GM23338 (cell line): ENCODE results near the gene EIF1B. TPM values are rescaled to one million over a fixed set of nuclear protein-coding genes. Genes with fewer than 3 reads are reported as not detected.

Experiments used
- ATAC-seq: fragments of 200-7000 bp; cut with Tn5 transposase; 3 replicates; pipeline ENCODE4 v1.9.1; 2020
- DNase-seq: peaks from one replicate; pipeline ENCODE4 v3.0.0-alpha.2; 2015; ENCODE audit warnings: low spot score
- H2AFZ ChIP-seq: fragments of 200-600 bp; sonication (generic); 2 replicates; pipeline ENCODE4 v1.8.0; 2016; ENCODE audit warnings: antibody characterized with exemption, mild to moderate bottlenecking, moderate library complexity
- H3F3A ChIP-seq: fragments of 200-600 bp; sonication (generic); replicated peaks from 2 replicates; pipeline ENCODE4 v1.8.0; 2017; ENCODE audit warnings: antibody characterized with exemption, mixed run types, low read depth
- H3K27ac ChIP-seq: fragments of 200-600 bp; sonication (generic); 2 replicates; pipeline ENCODE4 v1.6.1; 2016; ENCODE audit warnings: low read depth
- H3K27me3 ChIP-seq: fragments of 200-600 bp; sonication (generic); 2 replicates; pipeline ENCODE4 v1.8.0; 2016; ENCODE audit warnings: mild to moderate bottlenecking, mixed run types, moderate library complexity; ENCODE audit not compliant: insufficient read depth
- H3K36me3 ChIP-seq: fragments of 200-600 bp; sonication (generic); 2 replicates; pipeline ENCODE4 v1.8.0; 2016; ENCODE audit warnings: mild to moderate bottlenecking; ENCODE audit not compliant: insufficient read depth
- H3K4me1 ChIP-seq: fragments of 200-600 bp; sonication (generic); 2 replicates; pipeline ENCODE4 v1.8.0; 2016; ENCODE audit warnings: mild to moderate bottlenecking, moderate library complexity; ENCODE audit not compliant: insufficient read depth
- H3K4me2 ChIP-seq: fragments of 200-600 bp; sonication (generic); 2 replicates; pipeline ENCODE4 v1.7.1; 2017; ENCODE audit warnings: mixed run types
- H3K4me3 ChIP-seq: fragments of 200-600 bp; sonication (generic); 2 replicates; pipeline ENCODE4 v1.6.1; 2016; ENCODE audit warnings: mixed run types
- H3K79me2 ChIP-seq: fragments of 200-600 bp; sonication (generic); replicated peaks from 2 replicates; pipeline ENCODE4 v1.8.0; 2017; ENCODE audit warnings: mild to moderate bottlenecking; ENCODE audit not compliant: insufficient read depth
- H3K9me2 ChIP-seq: fragments of 200-600 bp; sonication (generic); 2 replicates; pipeline ENCODE4 v1.8.0; 2017; ENCODE audit not compliant: insufficient read depth
- H4K20me1 ChIP-seq: fragments of 200-600 bp; sonication (generic); replicated peaks from 2 replicates; pipeline ENCODE4 v1.8.0; 2017; ENCODE audit warnings: mild to moderate bottlenecking; ENCODE audit not compliant: insufficient read depth
- H3K27ac Mint-ChIP-seq: 2 replicates; pipeline ENCODE4 v1.8.0; 2020; ENCODE audit warnings: inconsistent platforms, mild to moderate bottlenecking, moderate library complexity, mixed read lengths
- H3K27me3 Mint-ChIP-seq: 3 replicates; pipeline ENCODE4 v1.8.0; 2022; ENCODE audit warnings: low read depth, mild to moderate bottlenecking, moderate library complexity, mixed read lengths, inconsistent platforms; ENCODE audit not compliant: insufficient read depth, poor library complexity
- H3K36me3 Mint-ChIP-seq: 3 replicates; pipeline ENCODE4 v1.8.0; 2021; ENCODE audit warnings: low read depth, mild to moderate bottlenecking, inconsistent platforms, moderate library complexity, mixed read lengths
- H3K4me1 Mint-ChIP-seq: 3 replicates; pipeline ENCODE4 v1.8.0; 2020; ENCODE audit warnings: mild to moderate bottlenecking, inconsistent platforms, mixed read lengths
- H3K4me3 Mint-ChIP-seq: 3 replicates; pipeline ENCODE4 v1.8.0; 2021; ENCODE audit warnings: moderate library complexity, mild to moderate bottlenecking, inconsistent platforms, mixed read lengths
- H3K9me3 Mint-ChIP-seq: 3 replicates; pipeline ENCODE4 v1.8.0; 2020; ENCODE audit warnings: moderate library complexity, mild to moderate bottlenecking, inconsistent platforms, mixed read lengths
- EZH2 ChIP-seq: fragments of 200-600 bp; sonication (generic); IDR thresholded peaks from one replicate; pipeline ENCODE4 v1.8.0; 2017; ENCODE audit warnings: antibody characterized with exemption, mild to moderate bottlenecking, low read depth; ENCODE audit not compliant: unreplicated experiment
- EZH2phosphoT487 ChIP-seq: fragments of 200-600 bp; sonication (generic); IDR thresholded peaks from one replicate; pipeline ENCODE4 v1.8.1; 2018; ENCODE audit warnings: antibody characterized with exemption; ENCODE audit not compliant: unreplicated experiment
- JUNB ChIP-seq: IDR thresholded peaks from one replicate; pipeline ENCODE4 v1.6.1; 2016; ENCODE audit warnings: antibody characterized with exemption; ENCODE audit not compliant: unreplicated experiment
- NANOG ChIP-seq: IDR thresholded peaks from 2 replicates; pipeline ENCODE4 v1.6.1; 2016; ENCODE audit warnings: antibody characterized with exemption, borderline replicate concordance
- STAT1 ChIP-seq: IDR thresholded peaks from one replicate; pipeline ENCODE4 v1.6.1; 2016; ENCODE audit warnings: antibody characterized with exemption; ENCODE audit not compliant: unreplicated experiment
- polyA plus RNA-seq: library from polyadenylated mRNA; unstranded; fragments of >200 nt; fragmentation: Nextera tagmentation; extraction: Ambion mirVana; gene quantifications from 2 replicates; pipeline ENCODE4 v1.2.1, GENCODE V29; 2016
- total RNA-seq: library from RNA; depleted of rRNA; stranded (reverse); fragments of >200 nt; shearing (Covaris generic); gene quantifications from 2 replicates; pipeline ENCODE4 v1.2.3, GENCODE V29; 2014
- TF ChIP-seq, protein P1 (sequence below): IDR thresholded peaks from one replicate; pipeline ENCODE4 v1.6.1; 2018; ENCODE audit warnings: antibody characterized with exemption; ENCODE audit not compliant: unreplicated experiment
- TF ChIP-seq, protein P2 (sequence below): IDR thresholded peaks from 2 replicates; pipeline ENCODE4 v1.6.1; 2016; ENCODE audit warnings: antibody characterized with exemption
- TF ChIP-seq, protein P3 (sequence below): fragments of 250-450 bp; sonication (Bioruptor Pico); IDR thresholded peaks from 2 replicates; pipeline ENCODE4 v1.5.0; 2020; ENCODE audit warnings: mild to moderate bottlenecking, moderate library complexity

Gene EIF1B
- total and polyA plus RNA-seq, 2 experiments from 2014 or later: 24.4 to 229 TPM

DNA sequence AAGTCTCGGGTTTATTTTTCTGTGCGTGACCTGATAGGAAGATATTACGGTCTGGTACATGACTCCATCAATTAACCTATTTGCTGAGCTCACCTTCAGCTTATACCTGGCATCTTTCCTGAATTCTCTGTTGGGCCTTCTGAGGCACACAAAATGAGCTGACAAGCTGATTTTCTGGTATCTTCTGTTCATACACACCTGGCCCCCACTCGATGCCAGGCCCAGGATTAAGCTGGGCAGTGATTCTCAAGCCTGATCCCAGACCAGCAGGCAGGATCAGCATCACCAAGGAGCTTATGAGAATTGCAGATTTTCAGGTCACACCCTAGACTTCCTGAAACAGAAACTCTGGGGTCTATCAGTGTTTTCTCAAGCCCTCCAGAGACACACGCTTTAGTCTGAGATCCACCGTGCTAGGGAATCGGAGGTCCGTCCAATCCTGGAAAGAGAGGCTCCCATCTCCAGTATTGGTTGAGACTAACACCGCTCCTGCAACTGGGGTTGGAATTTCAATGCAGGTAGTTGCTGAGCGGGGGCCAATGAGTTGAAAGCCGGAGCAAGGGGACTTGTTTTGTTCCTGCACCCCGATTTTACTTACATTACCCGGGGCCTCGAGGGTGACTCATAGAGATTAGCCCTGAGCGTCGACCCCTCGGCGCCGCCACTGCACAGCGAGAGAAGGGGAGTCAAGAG lies 636 bp upstream of the EIF1B start:
- Mint-ChIP-seq H3K4me1 (peaks cover 11% of the 10 kb centered on the region; the same call in 2 of the 3 replicates), H3K36me3 (peaks cover 36% of the 10 kb centered on the region), H3K27me3 (peaks cover 2% of the 10 kb centered on the region), H3K27ac (peak overlapping the region; percentile 95), H3K9me3 (no peaks in the 10 kb centered on the region), H3K4me3 (peak overlapping the region; percentile 93)
- H3K27ac ChIP-seq: peak overlapping the region; percentile 74; the same call in 1 of the 2 replicates
- peak overlapping the region; percentile 84 for H3K4me2 ChIP-seq
- DNase-seq (no peak), ATAC-seq (peak; percentile 50)
- H4K20me1 ChIP-seq: no peaks in the 10 kb centered on the region
- peaks cover 15% of the 10 kb centered on the region for H3K79me2 ChIP-seq
- peaks cover 15% of the 10 kb centered on the region for H3K36me3 ChIP-seq
- TF ChIP-seq EZH2 (no peak), JUNB (no peak), STAT1 (no peak), EZH2phosphoT487 (no peak)
- peaks cover 5% of the 10 kb centered on the region; the same call in 1 of the 2 replicates for H3K4me1 ChIP-seq
- no peaks in the 10 kb centered on the region for H3K9me2 ChIP-seq
- peak overlapping the region; percentile 95 for H3K4me3 ChIP-seq
- H2AFZ ChIP-seq: peak overlapping the region; percentile 95
- H3K27me3 ChIP-seq: no peaks in the 10 kb centered on the region
- no peaks in the 10 kb centered on the region for H3F3A ChIP-seq

DNA sequence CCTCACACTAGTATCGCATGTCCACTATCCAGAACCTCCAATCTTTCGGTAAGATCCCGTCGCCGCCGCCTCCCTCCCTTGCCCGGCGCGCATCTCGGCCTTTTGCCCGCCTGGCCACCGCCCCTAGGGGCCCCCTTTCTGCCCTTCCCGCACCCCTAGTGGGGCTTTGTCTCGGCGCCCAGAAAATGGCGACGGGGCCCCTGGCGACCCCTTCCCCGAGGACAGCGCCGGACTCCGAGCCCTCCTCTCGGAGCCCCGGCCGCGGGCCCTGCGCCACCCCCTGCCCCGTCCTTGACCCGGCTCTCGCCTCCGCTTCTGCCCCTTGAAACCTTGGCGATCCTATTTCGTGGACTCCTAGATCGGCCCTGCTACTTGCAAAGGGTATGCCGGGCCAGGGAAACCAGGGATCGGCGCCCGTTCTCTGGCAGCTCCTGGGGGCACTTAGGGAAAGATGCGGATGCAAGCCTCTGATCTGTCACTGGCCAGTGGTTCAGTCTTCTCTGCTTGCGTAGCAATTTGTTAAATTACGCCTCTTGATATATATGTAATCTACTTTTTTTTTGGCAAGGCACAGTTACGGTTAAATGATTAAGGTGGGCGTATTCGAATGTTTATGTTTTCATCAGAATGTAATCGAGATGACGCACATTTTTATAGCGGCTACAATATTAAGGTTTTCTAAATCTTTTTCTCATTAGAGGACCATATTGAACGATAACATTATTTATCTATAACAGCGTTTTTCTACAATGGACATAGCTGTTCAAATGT lies 603 bp downstream of the EIF1B start:
- Histone ChIP-seq H3K9me2 (no peaks in the 10 kb centered on the region), H3K27me3 (no peaks in the 10 kb centered on the region), H3F3A (no peaks in the 10 kb centered on the region), H3K79me2 (peaks cover 15% of the 10 kb centered on the region), H3K4me3 (peak overlapping the region; percentile 95), H3K4me2 (peak overlapping the region; percentile 85), H2AFZ (no peak overlapping the region), H4K20me1 (no peaks in the 10 kb centered on the region), H3K36me3 (peaks cover 15% of the 10 kb centered on the region), H3K4me1 (peaks cover 5% of the 10 kb centered on the region; the same call in 1 of the 2 replicates), H3K27ac (peak overlapping the region; percentile 98)
- H3K27me3 Mint-ChIP-seq: peaks cover 2% of the 10 kb centered on the region
- H3K9me3 Mint-ChIP-seq: no peaks in the 10 kb centered on the region
- peaks cover 36% of the 10 kb centered on the region for H3K36me3 Mint-ChIP-seq
- peak overlapping the region; percentile 93 for H3K4me3 Mint-ChIP-seq
- H3K4me1 Mint-ChIP-seq: peaks cover 11% of the 10 kb centered on the region; the same call in 2 of the 3 replicates
- H3K27ac Mint-ChIP-seq: peak overlapping the region; percentile 99
- peak; percentile 46 for ATAC-seq
- DNase-seq: peak; percentile 52
- TF ChIP-seq NANOG (no peak), EZH2phosphoT487 (no peak), JUNB (no peak), STAT1 (no peak)
- TF ChIP-seq, protein P1, sequence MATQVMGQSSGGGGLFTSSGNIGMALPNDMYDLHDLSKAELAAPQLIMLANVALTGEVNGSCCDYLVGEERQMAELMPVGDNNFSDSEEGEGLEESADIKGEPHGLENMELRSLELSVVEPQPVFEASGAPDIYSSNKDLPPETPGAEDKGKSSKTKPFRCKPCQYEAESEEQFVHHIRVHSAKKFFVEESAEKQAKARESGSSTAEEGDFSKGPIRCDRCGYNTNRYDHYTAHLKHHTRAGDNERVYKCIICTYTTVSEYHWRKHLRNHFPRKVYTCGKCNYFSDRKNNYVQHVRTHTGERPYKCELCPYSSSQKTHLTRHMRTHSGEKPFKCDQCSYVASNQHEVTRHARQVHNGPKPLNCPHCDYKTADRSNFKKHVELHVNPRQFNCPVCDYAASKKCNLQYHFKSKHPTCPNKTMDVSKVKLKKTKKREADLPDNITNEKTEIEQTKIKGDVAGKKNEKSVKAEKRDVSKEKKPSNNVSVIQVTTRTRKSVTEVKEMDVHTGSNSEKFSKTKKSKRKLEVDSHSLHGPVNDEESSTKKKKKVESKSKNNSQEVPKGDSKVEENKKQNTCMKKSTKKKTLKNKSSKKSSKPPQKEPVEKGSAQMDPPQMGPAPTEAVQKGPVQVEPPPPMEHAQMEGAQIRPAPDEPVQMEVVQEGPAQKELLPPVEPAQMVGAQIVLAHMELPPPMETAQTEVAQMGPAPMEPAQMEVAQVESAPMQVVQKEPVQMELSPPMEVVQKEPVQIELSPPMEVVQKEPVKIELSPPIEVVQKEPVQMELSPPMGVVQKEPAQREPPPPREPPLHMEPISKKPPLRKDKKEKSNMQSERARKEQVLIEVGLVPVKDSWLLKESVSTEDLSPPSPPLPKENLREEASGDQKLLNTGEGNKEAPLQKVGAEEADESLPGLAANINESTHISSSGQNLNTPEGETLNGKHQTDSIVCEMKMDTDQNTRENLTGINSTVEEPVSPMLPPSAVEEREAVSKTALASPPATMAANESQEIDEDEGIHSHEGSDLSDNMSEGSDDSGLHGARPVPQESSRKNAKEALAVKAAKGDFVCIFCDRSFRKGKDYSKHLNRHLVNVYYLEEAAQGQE: no peak
- TF ChIP-seq, protein P2, sequence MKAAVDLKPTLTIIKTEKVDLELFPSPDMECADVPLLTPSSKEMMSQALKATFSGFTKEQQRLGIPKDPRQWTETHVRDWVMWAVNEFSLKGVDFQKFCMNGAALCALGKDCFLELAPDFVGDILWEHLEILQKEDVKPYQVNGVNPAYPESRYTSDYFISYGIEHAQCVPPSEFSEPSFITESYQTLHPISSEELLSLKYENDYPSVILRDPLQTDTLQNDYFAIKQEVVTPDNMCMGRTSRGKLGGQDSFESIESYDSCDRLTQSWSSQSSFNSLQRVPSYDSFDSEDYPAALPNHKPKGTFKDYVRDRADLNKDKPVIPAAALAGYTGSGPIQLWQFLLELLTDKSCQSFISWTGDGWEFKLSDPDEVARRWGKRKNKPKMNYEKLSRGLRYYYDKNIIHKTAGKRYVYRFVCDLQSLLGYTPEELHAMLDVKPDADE: no peak
- TF ChIP-seq, protein P3, sequence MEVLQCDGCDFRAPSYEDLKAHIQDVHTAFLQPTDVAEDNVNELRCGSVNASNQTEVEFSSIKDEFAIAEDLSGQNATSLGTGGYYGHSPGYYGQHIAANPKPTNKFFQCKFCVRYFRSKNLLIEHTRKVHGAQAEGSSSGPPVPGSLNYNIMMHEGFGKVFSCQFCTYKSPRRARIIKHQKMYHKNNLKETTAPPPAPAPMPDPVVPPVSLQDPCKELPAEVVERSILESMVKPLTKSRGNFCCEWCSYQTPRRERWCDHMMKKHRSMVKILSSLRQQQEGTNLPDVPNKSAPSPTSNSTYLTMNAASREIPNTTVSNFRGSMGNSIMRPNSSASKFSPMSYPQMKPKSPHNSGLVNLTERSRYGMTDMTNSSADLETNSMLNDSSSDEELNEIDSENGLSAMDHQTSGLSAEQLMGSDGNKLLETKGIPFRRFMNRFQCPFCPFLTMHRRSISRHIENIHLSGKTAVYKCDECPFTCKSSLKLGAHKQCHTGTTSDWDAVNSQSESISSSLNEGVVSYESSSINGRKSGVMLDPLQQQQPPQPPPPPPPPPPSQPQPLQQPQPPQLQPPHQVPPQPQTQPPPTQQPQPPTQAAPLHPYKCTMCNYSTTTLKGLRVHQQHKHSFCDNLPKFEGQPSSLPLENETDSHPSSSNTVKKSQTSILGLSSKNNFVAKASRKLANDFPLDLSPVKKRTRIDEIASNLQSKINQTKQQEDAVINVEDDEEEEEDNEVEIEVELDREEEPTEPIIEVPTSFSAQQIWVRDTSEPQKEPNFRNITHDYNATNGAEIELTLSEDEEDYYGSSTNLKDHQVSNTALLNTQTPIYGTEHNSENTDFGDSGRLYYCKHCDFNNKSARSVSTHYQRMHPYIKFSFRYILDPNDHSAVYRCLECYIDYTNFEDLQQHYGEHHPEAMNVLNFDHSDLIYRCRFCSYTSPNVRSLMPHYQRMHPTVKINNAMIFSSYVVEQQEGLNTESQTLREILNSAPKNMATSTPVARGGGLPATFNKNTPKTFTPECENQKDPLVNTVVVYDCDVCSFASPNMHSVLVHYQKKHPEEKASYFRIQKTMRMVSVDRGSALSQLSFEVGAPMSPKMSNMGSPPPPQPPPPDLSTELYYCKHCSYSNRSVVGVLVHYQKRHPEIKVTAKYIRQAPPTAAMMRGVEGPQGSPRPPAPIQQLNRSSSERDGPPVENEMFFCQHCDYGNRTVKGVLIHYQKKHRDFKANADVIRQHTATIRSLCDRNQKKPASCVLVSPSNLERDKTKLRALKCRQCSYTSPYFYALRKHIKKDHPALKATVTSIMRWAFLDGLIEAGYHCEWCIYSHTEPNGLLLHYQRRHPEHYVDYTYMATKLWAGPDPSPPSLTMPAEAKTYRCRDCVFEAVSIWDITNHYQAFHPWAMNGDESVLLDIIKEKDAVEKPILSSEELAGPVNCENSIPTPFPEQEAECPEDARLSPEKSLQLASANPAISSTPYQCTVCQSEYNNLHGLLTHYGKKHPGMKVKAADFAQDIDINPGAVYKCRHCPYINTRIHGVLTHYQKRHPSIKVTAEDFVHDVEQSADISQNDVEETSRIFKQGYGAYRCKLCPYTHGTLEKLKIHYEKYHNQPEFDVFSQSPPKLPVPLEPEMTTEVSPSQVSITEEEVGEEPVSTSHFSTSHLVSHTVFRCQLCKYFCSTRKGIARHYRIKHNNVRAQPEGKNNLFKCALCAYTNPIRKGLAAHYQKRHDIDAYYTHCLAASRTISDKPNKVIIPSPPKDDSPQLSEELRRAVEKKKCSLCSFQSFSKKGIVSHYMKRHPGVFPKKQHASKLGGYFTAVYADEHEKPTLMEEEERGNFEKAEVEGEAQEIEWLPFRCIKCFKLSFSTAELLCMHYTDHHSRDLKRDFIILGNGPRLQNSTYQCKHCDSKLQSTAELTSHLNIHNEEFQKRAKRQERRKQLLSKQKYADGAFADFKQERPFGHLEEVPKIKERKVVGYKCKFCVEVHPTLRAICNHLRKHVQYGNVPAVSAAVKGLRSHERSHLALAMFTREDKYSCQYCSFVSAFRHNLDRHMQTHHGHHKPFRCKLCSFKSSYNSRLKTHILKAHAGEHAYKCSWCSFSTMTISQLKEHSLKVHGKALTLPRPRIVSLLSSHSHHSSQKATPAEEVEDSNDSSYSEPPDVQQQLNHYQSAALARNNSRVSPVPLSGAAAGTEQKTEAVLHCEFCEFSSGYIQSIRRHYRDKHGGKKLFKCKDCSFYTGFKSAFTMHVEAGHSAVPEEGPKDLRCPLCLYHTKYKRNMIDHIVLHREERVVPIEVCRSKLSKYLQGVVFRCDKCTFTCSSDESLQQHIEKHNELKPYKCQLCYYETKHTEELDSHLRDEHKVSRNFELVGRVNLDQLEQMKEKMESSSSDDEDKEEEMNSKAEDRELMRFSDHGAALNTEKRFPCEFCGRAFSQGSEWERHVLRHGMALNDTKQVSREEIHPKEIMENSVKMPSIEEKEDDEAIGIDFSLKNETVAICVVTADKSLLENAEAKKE (CRISPR knock-in tag): no peak
